PFSK-1 (cell line): Measurements from ENCODE around the gene MPZL3.

Experiments
- FOXP2 ChIP-seq: optimal IDR thresholded peaks from 2 replicates; pipeline ENCODE3; 2011; ENCODE audit warnings: borderline replicate concordance, control low read depth, inconsistent platforms; ENCODE audit not compliant: insufficient read depth; ENCODE audit errors: extremely low read length, extremely low read depth
- POLR2AphosphoS5 ChIP-seq: IDR thresholded peaks from 2 replicates; pipeline ENCODE4 v1.6.1; 2012; ENCODE audit warnings: low read depth, mild to moderate bottlenecking, control low read depth, low read length, moderate library complexity
- REST ChIP-seq, 2 experiments: IDR thresholded peaks; 2 replicates each; pipeline versions ENCODE4 v1.6.1 to v1.8.0; 2011 to 2012; ENCODE audit warnings: low read depth in 2 of 2, low read length in 2 of 2, control low read depth in 1 of 2, inconsistent platforms in 1 of 2, mild to moderate bottlenecking in 1 of 2, moderate library complexity in 1 of 2; ENCODE audit not compliant: insufficient read depth in 1 of 2
- SIN3A ChIP-seq: IDR thresholded peaks from 2 replicates; pipeline ENCODE4 v1.6.1; 2012; ENCODE audit warnings: mild to moderate bottlenecking, low read length, moderate library complexity, borderline replicate concordance; ENCODE audit not compliant: insufficient read depth
- TAF1 ChIP-seq: IDR thresholded peaks from 2 replicates; pipeline ENCODE4 v1.6.1; 2012; ENCODE audit warnings: low read length, control low read depth, borderline replicate concordance; ENCODE audit not compliant: insufficient read depth

MPZL3 gene

GRCh38 chr11:118200901-118201680, 51.1 kb downstream of the MPZL3 start:
- TF ChIP-seq SIN3A (no peak), REST (IDR thresholded peaks at IDR 0.05; ENCODE audit: insufficient read depth in 1 of 2, low read depth in 2 of 2, low read length in 2 of 2) (no peak), TAF1 (no peak), FOXP2 (no peak), POLR2AphosphoS5 (no peak)

- TF ChIP-seq SIN3A (no peak), TAF1 (no peak), REST (IDR thresholded peaks at IDR 0.05; ENCODE audit: insufficient read depth in 1 of 2, low read depth in 2 of 2, low read length in 2 of 2) (no peak), POLR2AphosphoS5 (no peak), FOXP2 (no peak)
These were observed 51.7 kb downstream of the MPZL3 start for GRCh38 chr11:118200497-118200896.

- no peak for TF ChIP-seq POLR2AphosphoS5
- no peak for TF ChIP-seq FOXP2
- no peak for TF ChIP-seq SIN3A
- TF ChIP-seq TAF1, result no peak
- TF ChIP-seq REST (IDR thresholded peaks at IDR 0.05; ENCODE audit: insufficient read depth in 1 of 2, low read depth in 2 of 2, low read length in 2 of 2), result no peak
These were observed 53.0 kb downstream of the MPZL3 start for GRCh38 chr11:118199135-118199534.

- TF ChIP-seq FOXP2 (no peak), SIN3A (no peak), REST (IDR thresholded peaks at IDR 0.05; ENCODE audit: insufficient read depth in 1 of 2, low read depth in 2 of 2, low read length in 2 of 2) (no peak), POLR2AphosphoS5 (no peak), TAF1 (no peak)
These were observed 53.8 kb downstream of the MPZL3 start for GRCh38 chr11:118198370-118198769.
